ENCODE data around the gene IFNL4. TPM values are rescaled to one million over a fixed set of nuclear protein-coding genes. Genes with fewer than 3 reads are reported as not detected.

Gene IFNL4
- total RNA-seq, 4 donors from 2014 or later: not detected

GRCh38 chr19:39263912-39264305 lies 15.3 kb upstream of the IFNL4 start:
- H3K27ac ChIP-seq: no peak overlapping the region
- no peak for DNase-seq (ENCODE audit: low spot score in 2 of 2)
- WGBS, 2 donors: 9 to 16% methylated on average over 6 to 17 of the region's 17 CpGs
- TF ChIP-seq EP300 (IDR thresholded peaks at IDR 0.05): no peak
- TF ChIP-seq POLR2A (IDR thresholded peaks at IDR 0.05): no peak
- TF ChIP-seq CTCF (IDR thresholded peaks at IDR 0.05): no peak
- no peak overlapping the region for H3K4me3 ChIP-seq
- H3K36me3 ChIP-seq: no peaks in the 10 kb centered on the region
- H3K27me3 ChIP-seq: peaks cover 0 to 68% of the 10 kb centered on the region in 2 donors
- H3K4me1 ChIP-seq: peaks cover 0 to 17% (median 0%) of the 10 kb centered on the region in 4 donors
- H3K9me3 ChIP-seq: no peaks in the 10 kb centered on the region

GRCh38 chr19:39262496-39262895 lies 13.8 kb upstream of the IFNL4 start:
- H3K27ac ChIP-seq: no peak overlapping the region
- TF ChIP-seq POLR2A (IDR thresholded peaks at IDR 0.05) (no peak), EP300 (IDR thresholded peaks at IDR 0.05) (no peak), CTCF (IDR thresholded peaks at IDR 0.05) (no peak)
- WGBS, 2 donors: 78 to 83% methylated on average over 4 of the region's 4 CpGs

GRCh38 chr19:39261704-39262103 lies 13.0 kb upstream of the IFNL4 start:
- Histone ChIP-seq H3K36me3 (no peaks in the 10 kb centered on the region), H3K4me1 (peaks cover 0 to 17% (median 0%) of the 10 kb centered on the region in 4 donors), H3K4me3 (no peak overlapping the region), H3K27me3 (peaks cover 0 to 66% of the 10 kb centered on the region in 2 donors), H3K9me3 (peaks cover 0 to 12% (median 0%) of the 10 kb centered on the region in 4 donors), H3K27ac (no peak overlapping the region)
- TF ChIP-seq POLR2A (IDR thresholded peaks at IDR 0.05) (no peak), EP300 (IDR thresholded peaks at IDR 0.05) (no peak), CTCF (IDR thresholded peaks at IDR 0.05) (no peak)
- no peak for DNase-seq (ENCODE audit: low spot score in 2 of 2)
- 83% methylated on average over 3 of the region's 3 CpGs for WGBS, 2 donors

More at GRCh38 chr19:39262496-39262895, 13.8 kb upstream of the IFNL4 start:
- Histone ChIP-seq H3K36me3 (no peaks in the 10 kb centered on the region), H3K4me1 (peaks cover 0 to 17% (median 0%) of the 10 kb centered on the region in 4 donors), H3K27me3 (peaks cover 0 to 68% of the 10 kb centered on the region in 2 donors), H3K4me3 (no peak overlapping the region), H3K9me3 (peaks cover 0 to 6% (median 0%) of the 10 kb centered on the region in 4 donors)
- DNase-seq (ENCODE audit: low spot score in 2 of 2): no peak

- Histone ChIP-seq H3K9me3 (peaks cover 0 to 17% (median 0%) of the 10 kb centered on the region in 4 donors), H3K27ac (no peak overlapping the region), H3K4me3 (no peak overlapping the region), H3K27me3 (peaks cover 0 to 29% of the 10 kb centered on the region in 2 donors), H3K36me3 (no peaks in the 10 kb centered on the region), H3K4me1 (no peaks in the 10 kb centered on the region)
- no peak for DNase-seq (ENCODE audit: low spot score in 2 of 2)
- no peak for TF ChIP-seq POLR2A (IDR thresholded peaks at IDR 0.05)
- no peak for TF ChIP-seq EP300 (IDR thresholded peaks at IDR 0.05)
- TF ChIP-seq CTCF (IDR thresholded peaks at IDR 0.05): no peak
- WGBS, 2 donors: 96 to 97% methylated on average over 4 of the region's 4 CpGs
Observed at GRCh38 chr19:39257227-39257626, 8.6 kb upstream of the IFNL4 start.

GRCh38 chr19:39254531-39255345 lies 6.1 kb upstream of the IFNL4 start:
- Histone ChIP-seq H3K27ac (no peak overlapping the region), H3K4me1 (no peaks in the 10 kb centered on the region), H3K36me3 (no peaks in the 10 kb centered on the region), H3K9me3 (peaks cover 0 to 17% (median 0%) of the 10 kb centered on the region in 4 donors), H3K27me3 (peaks cover 0 to 14% of the 10 kb centered on the region in 2 donors), H3K4me3 (no peak overlapping the region)
- DNase-seq (ENCODE audit: low spot score in 2 of 2): no peak
- 84 to 86% methylated on average over 26 to 29 of the region's 29 CpGs for WGBS, 2 donors
- TF ChIP-seq CTCF (IDR thresholded peaks at IDR 0.05) (no peak), POLR2A (IDR thresholded peaks at IDR 0.05) (no peak), EP300 (IDR thresholded peaks at IDR 0.05) (no peak)

All from tibial nerve (tissue), 4 donors.